A549 (cell line): ENCODE data around the gene WDR82. TPM values are rescaled to one million over a fixed set of nuclear protein-coding genes. Genes with fewer than 3 reads are reported as not detected.

Source experiments
- ATAC-seq, 2 experiments: fragments of 200-7000 bp in 1 of 2; fragments of >200 bp in 1 of 2; cut with Nextera tagmentation in 1 of 2; cut with Tn5 transposase in 1 of 2; 3 replicates each; pipeline versions ENCODE4 v1.8.0 to v1.9.1; 2018 to 2020; ENCODE audit warnings: mild to moderate bottlenecking in 1 of 2, moderate library complexity in 1 of 2
- CTCF ChIA-PET: fragments of 300-600 bp; sonication (Branson Sonifier 250); formaldehyde crosslinking; extraction: SDS; loops from one replicate; lab custom pipeline; 2021; ENCODE audit warnings: antibody characterized with exemption, inconsistent platforms; lab: Yijun Ruan, JAX
- POLR2A ChIA-PET: fragments of 350-600 bp; formaldehyde crosslinking; extraction: SDS; loops from one replicate; lab custom pipeline; 2021; ENCODE audit warnings: antibody characterized with exemption, inconsistent platforms; lab: Yijun Ruan, JAX
- DNase-seq, 2 experiments: peaks; one replicate each; pipeline versions ENCODE4 v3.0.0 to v3.0.0-alpha.2; 2011 to 2016; ENCODE audit warnings: low read depth in 1 of 2, low spot score in 1 of 2
- FAIRE-seq: peaks from 2 replicates; lab custom pipeline; 2011; peaks lifted over from hg19 to GRCh38; lab: Jason Lieb, UNC
- H3K27ac ChIP-seq, 2 experiments: fragments of >200 bp; sonication (Bioruptor Twin); formaldehyde crosslinking; 3 replicates each; pipeline ENCODE4 v1.5.1; 2016 to 2017
- H3K4me1 ChIP-seq: fragments of >200 bp; sonication (Bioruptor Twin); formaldehyde crosslinking; 3 replicates; pipeline ENCODE4 v1.6.1; 2016
- H3K4me2 ChIP-seq: fragments of >200 bp; sonication (Bioruptor Twin); formaldehyde crosslinking; 3 replicates; pipeline ENCODE4 v1.6.1; 2016
- H3K4me3 ChIP-seq: fragments of >200 bp; sonication (Bioruptor Twin); formaldehyde crosslinking; 3 replicates; pipeline ENCODE4 v1.5.1; 2016
- H3K9me3 ChIP-seq: fragments of >200 bp; sonication (Bioruptor Twin); formaldehyde crosslinking; 3 replicates; pipeline ENCODE4 v1.6.1; 2016
- MAFK ChIP-seq: fragments of 450-650 bp; IDR thresholded peaks from 2 replicates; pipeline ENCODE4 v1.6.1; 2014; ENCODE audit not compliant: partially characterized antibody
- WGBS: methylation state at CpG from one replicate; pipeline ENCODE4 v1.1.6; 2017; ENCODE audit errors: missing lambda C conversion rate; 5-methylcytosine and 5-hydroxymethylcytosine counted together
- polyA plus RNA-seq, 4 experiments: library from polyadenylated mRNA; depleted of rRNA in 3 of 4; stranded (reverse); fragments of >200 nt; fragmentation: RNase III in 1 of 4; extraction: RNeasy Plus Mini Kit Qiagen cat#74134 plus additional on column Dnase treatment in 1 of 4; gene quantifications; 2 replicates in 3 of 4; 3 replicates in 1 of 4; pipeline ENCODE4 v1.2.3, GENCODE V29; 2011 to 2017
- small RNA-seq, 6 experiments: library from RNA; depleted of rRNA; stranded (forward); fragments of <200 nt; gene quantifications; one replicate each; pipeline ENCODE3, GENCODE V24; 2012
- TF ChIP-seq, protein P1 (sequence below): IDR thresholded peaks from 2 replicates; pipeline ENCODE4 v1.6.1; 2012; ENCODE audit warnings: low read depth, borderline replicate concordance

WDR82 gene
- polyA plus RNA-seq, 2 of the 4 experiments (the other 2 are of a cell fraction) = 50.6 to 52.7 TPM

DNA sequence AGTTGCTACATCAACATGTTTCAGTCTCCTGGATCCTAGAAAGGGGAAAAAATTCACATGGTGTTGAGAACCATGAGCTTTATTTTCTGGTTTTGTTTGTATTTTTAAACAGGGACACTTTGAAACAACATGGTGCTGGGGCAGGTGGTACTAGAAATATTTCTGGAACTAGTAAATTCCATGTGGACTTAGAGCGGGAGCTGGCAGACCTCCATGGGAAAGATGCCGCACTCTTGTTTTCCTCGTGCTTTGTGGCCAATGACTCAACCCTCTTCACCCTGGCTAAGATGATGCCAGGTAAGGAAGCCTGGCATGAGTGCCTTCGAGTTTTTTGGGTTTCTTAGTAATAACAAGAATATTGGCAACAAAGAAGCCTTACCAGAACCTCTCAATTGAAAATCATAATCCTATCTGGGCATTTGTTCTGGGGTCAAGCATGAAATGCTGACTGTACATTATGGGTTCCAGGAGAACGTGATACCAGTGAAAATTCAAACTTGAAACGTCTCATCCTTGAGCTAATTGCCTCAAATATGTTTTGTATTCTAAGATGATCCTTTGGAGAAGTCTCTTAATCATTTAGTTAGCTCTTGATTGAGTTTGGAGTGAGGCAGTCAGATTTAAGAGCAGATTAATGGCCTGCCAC lies 72.6 kb downstream of the WDR82 start:
- H3K4me1 ChIP-seq = peaks cover 10% of the 10 kb centered on the region
- TF ChIP-seq, protein P1, sequence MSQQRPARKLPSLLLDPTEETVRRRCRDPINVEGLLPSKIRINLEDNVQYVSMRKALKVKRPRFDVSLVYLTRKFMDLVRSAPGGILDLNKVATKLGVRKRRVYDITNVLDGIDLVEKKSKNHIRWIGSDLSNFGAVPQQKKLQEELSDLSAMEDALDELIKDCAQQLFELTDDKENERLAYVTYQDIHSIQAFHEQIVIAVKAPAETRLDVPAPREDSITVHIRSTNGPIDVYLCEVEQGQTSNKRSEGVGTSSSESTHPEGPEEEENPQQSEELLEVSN = no peak
- TF ChIP-seq MAFK = peak; percentile 59
- TF ChIP-seq, all 56 proteins: peak for 1
- Histone ChIP-seq H3K9me3 (no peaks in the 10 kb centered on the region), H3K4me3 (no peak overlapping the region), H3K27ac (no peak overlapping the region), H3K4me2 (no peak overlapping the region)
- POLR2A ChIA-PET = no interaction called here
- 86% methylated on average over 6 of the region's 6 CpGs for WGBS
- DNase-seq (no peak), ATAC-seq (no peak), FAIRE-seq (no peak)
- CTCF ChIA-PET = interaction anchor here (1.0 to 13.3 kb wide), 3 partner anchors 9 to 48 kb away, joined by 4 to 119 read pairs (median 6); partner anchors contain the start of gene TLR9

Small RNAs within 50 kb of the gene (small RNA-seq; reads per million reads assigned to genes)
- gene MIR135A1 (0 reads per million in 6 experiments), gene MIRLET7G (245 to 19,354 (median 9,218) reads per million in 6 experiments)

Other genes with a start within 250 kb of the WDR82 start
- 3.9 and 4.4 TPM in 2 replicates for gene DUSP7, start 222.1 kb downstream of the WDR82 start, polyA plus RNA-seq (2011; rRNA removed)
- 4.8 TPM in 3 replicates for gene DUSP7, start 222.1 kb downstream of the WDR82 start, polyA plus RNA-seq (2017; fragmentation: RNase III; extraction: RNeasy Plus Mini Kit Qiagen cat#74134 plus additional on column Dnase treatment)
- gene POC1A, start 124.2 kb downstream of the WDR82 start, polyA plus RNA-seq (2011; rRNA removed) = 9.4 and 9.8 TPM in 2 replicates
- gene POC1A, start 124.2 kb downstream of the WDR82 start, polyA plus RNA-seq (2017; fragmentation: RNase III; extraction: RNeasy Plus Mini Kit Qiagen cat#74134 plus additional on column Dnase treatment) = 13.8 to 14.9 TPM (median 14.1 TPM) in 3 replicates
- gene ALAS1, start 80.5 kb downstream of the WDR82 start, polyA plus RNA-seq (2011; rRNA removed) = 59.7 and 63.7 TPM in 2 replicates
- 50.5 to 56.8 TPM (median 53.9 TPM) in 3 replicates for gene ALAS1, start 80.5 kb downstream of the WDR82 start, polyA plus RNA-seq (2017; fragmentation: RNase III; extraction: RNeasy Plus Mini Kit Qiagen cat#74134 plus additional on column Dnase treatment)
- 0.04 and 0.12 TPM in 2 replicates for gene TLR9, start 53.0 kb downstream of the WDR82 start, polyA plus RNA-seq (2011; rRNA removed)
- not detected in 3 replicates for gene TLR9, start 53.0 kb downstream of the WDR82 start, polyA plus RNA-seq (2017; fragmentation: RNase III; extraction: RNeasy Plus Mini Kit Qiagen cat#74134 plus additional on column Dnase treatment)
- gene TWF2, start 39.5 kb downstream of the WDR82 start, polyA plus RNA-seq (2011; rRNA removed) = 36.8 and 46.3 TPM in 2 replicates
- 50.5 to 55.4 TPM (median 53.6 TPM) in 3 replicates for gene TWF2, start 39.5 kb downstream of the WDR82 start, polyA plus RNA-seq (2017; fragmentation: RNase III; extraction: RNeasy Plus Mini Kit Qiagen cat#74134 plus additional on column Dnase treatment)
- 6.3 and 8.8 TPM in 2 replicates for gene PPM1M, start 32.9 kb downstream of the WDR82 start, polyA plus RNA-seq (2011; rRNA removed)
- 5.8 to 8.0 TPM (median 5.9 TPM) in 3 replicates for gene PPM1M, start 32.9 kb downstream of the WDR82 start, polyA plus RNA-seq (2017; fragmentation: RNase III; extraction: RNeasy Plus Mini Kit Qiagen cat#74134 plus additional on column Dnase treatment)
- 4.4 and 5.7 TPM in 2 replicates for gene GLYCTK, start 9.2 kb upstream of the WDR82 start, polyA plus RNA-seq (2011; rRNA removed)
- 4.6 to 5.1 TPM (median 4.9 TPM) in 3 replicates for gene GLYCTK, start 9.2 kb upstream of the WDR82 start, polyA plus RNA-seq (2017; fragmentation: RNase III; extraction: RNeasy Plus Mini Kit Qiagen cat#74134 plus additional on column Dnase treatment)
- gene DNAH1, start 37.7 kb upstream of the WDR82 start, polyA plus RNA-seq (2011; rRNA removed) = 1.6 and 2.9 TPM in 2 replicates
- 0.63 to 0.88 TPM (median 0.65 TPM) in 3 replicates for gene DNAH1, start 37.7 kb upstream of the WDR82 start, polyA plus RNA-seq (2017; fragmentation: RNase III; extraction: RNeasy Plus Mini Kit Qiagen cat#74134 plus additional on column Dnase treatment)
- 32.7 and 36.0 TPM in 2 replicates for gene BAP1, start 131.4 kb upstream of the WDR82 start, polyA plus RNA-seq (2011; rRNA removed)
- 33.3 to 39.4 TPM (median 38.1 TPM) in 3 replicates for gene BAP1, start 131.4 kb upstream of the WDR82 start, polyA plus RNA-seq (2017; fragmentation: RNase III; extraction: RNeasy Plus Mini Kit Qiagen cat#74134 plus additional on column Dnase treatment)
- gene PHF7, start 132.0 kb upstream of the WDR82 start, polyA plus RNA-seq (2011; rRNA removed) = 4.0 and 6.0 TPM in 2 replicates
- gene PHF7, start 132.0 kb upstream of the WDR82 start, polyA plus RNA-seq (2017; fragmentation: RNase III; extraction: RNeasy Plus Mini Kit Qiagen cat#74134 plus additional on column Dnase treatment) = 2.7 to 3.8 TPM (median 3.0 TPM) in 3 replicates
- gene SEMA3G, start 166.5 kb upstream of the WDR82 start, polyA plus RNA-seq (2011; rRNA removed) = 0.05 and 0.08 TPM in 2 replicates
- gene SEMA3G, start 166.5 kb upstream of the WDR82 start, polyA plus RNA-seq (2017; fragmentation: RNase III; extraction: RNeasy Plus Mini Kit Qiagen cat#74134 plus additional on column Dnase treatment) = 0.13 to 0.24 TPM (median 0.13 TPM) in 3 replicates
- 2.1 and 4.5 TPM in 2 replicates for gene TNNC1, start 175.4 kb upstream of the WDR82 start, polyA plus RNA-seq (2011; rRNA removed)
- gene TNNC1, start 175.4 kb upstream of the WDR82 start, polyA plus RNA-seq (2017; fragmentation: RNase III; extraction: RNeasy Plus Mini Kit Qiagen cat#74134 plus additional on column Dnase treatment) = 2.6 to 3.3 TPM (median 2.8 TPM) in 3 replicates
- 17.3 and 19.2 TPM in 2 replicates for gene NISCH, start 177.0 kb upstream of the WDR82 start, polyA plus RNA-seq (2011; rRNA removed)
- 17.8 to 19.8 TPM (median 18.2 TPM) in 3 replicates for gene NISCH, start 177.0 kb upstream of the WDR82 start, polyA plus RNA-seq (2017; fragmentation: RNase III; extraction: RNeasy Plus Mini Kit Qiagen cat#74134 plus additional on column Dnase treatment)
- gene STAB1, start 216.7 kb upstream of the WDR82 start, polyA plus RNA-seq (2011; rRNA removed) = 0.03 TPM in 1 of 2 replicates, not detected in the other
- 0.04 to 0.07 TPM in 2 of 3 replicates, not detected in the other for gene STAB1, start 216.7 kb upstream of the WDR82 start, polyA plus RNA-seq (2017; fragmentation: RNase III; extraction: RNeasy Plus Mini Kit Qiagen cat#74134 plus additional on column Dnase treatment)